BLaER1 treated with 17β-estradiol and CSF1 and Interleukin-3, amounts not matched to agents 10 nM and 100 nM (cell line): ENCODE results near the gene CTH.
"Not testable (repeated sequence)": the region's sequence is repeated elsewhere in the genome, so short reads cannot be mapped to it uniquely, and the experiment has no call there.

Source experiments
- H3K27ac ChIP-seq, 11 experiments: shearing (Covaris generic); formaldehyde crosslinking; 2 replicates each; pipeline ENCODE4 v1.8.1; 2022
- H3K27me3 ChIP-seq, 11 experiments: shearing (Covaris generic); formaldehyde crosslinking; 2 replicates each; pipeline ENCODE4 v1.8.1; 2022
- H3K36me3 ChIP-seq, 11 experiments: shearing (Covaris generic); formaldehyde crosslinking; 2 replicates each; pipeline ENCODE4 v1.8.1; 2022
- H3K4me1 ChIP-seq, 10 experiments: shearing (Covaris generic); formaldehyde crosslinking; 2 replicates each; pipeline ENCODE4 v1.8.1; 2022
- H3K4me2 ChIP-seq, 11 experiments: shearing (Covaris generic); formaldehyde crosslinking; 2 replicates each; pipeline ENCODE4 v1.8.1; 2022
- H3K4me3 ChIP-seq, 10 experiments: shearing (Covaris generic); formaldehyde crosslinking; 2 replicates each; pipeline ENCODE4 v1.8.1; 2022
- H3K9ac ChIP-seq, 11 experiments: shearing (Covaris generic); formaldehyde crosslinking; 2 replicates each; pipeline ENCODE4 v1.8.1; 2022
- H3K9me3 ChIP-seq, 11 experiments: shearing (Covaris generic); formaldehyde crosslinking; replicated peaks in 1 of 11; 2 replicates each; pipeline ENCODE4 v1.8.1; 2022
- H4K20me1 ChIP-seq, 11 experiments: shearing (Covaris generic); formaldehyde crosslinking; 2 replicates each; pipeline ENCODE4 v1.8.1; 2022
- Cebpa-rat ChIP-seq, 11 experiments: shearing (Covaris generic); IDR thresholded peaks; 2 replicates each; pipeline ENCODE4 v1.8.1; 2022

CTH gene

GRCh38 chr1:70410604-70411359 is at the start of gene CTH:
TSS of gene CTH (plus strand) at chr1:70411268. CDS start at chr1:70411416, 148 bp downstream.
- H3K4me1 ChIP-seq = peaks cover 5 to 24% (median 15%) of the 10 kb centered on the region in 10 experiments
- TF ChIP-seq Cebpa-rat (IDR thresholded peaks at IDR 0.05) = peak in 2 of 11 experiments; percentile 18 to 54; a peak in 1 of 22 replicates
- H3K9me3 ChIP-seq = no peaks in the 10 kb centered on the region
- H3K27ac ChIP-seq = peak within 1 kb of the TSS; percentile 47 to 86 (median 70); a peak in 21 of 22 replicates
- H3K36me3 ChIP-seq = no peaks in the 10 kb centered on the region
- H4K20me1 ChIP-seq = no peaks in the 10 kb centered on the region
- H3K4me3 ChIP-seq = peak within 1 kb of the TSS; percentile 63 to 78 (median 74)
- no peaks in the 10 kb centered on the region; a peak in 1 of 22 replicates for H3K27me3 ChIP-seq
- peak within 1 kb of the TSS; percentile 70 to 85 (median 78) for H3K9ac ChIP-seq
- peak within 1 kb of the TSS; percentile 86 to 98 (median 93) for H3K4me2 ChIP-seq

GRCh38 chr1:70361727-70362398 is 49.2 kb upstream of the CTH start:
- H3K4me1 ChIP-seq = no peaks in the 10 kb centered on the region

GRCh38 chr1:70364439-70364838 is 46.6 kb upstream of the CTH start:
- H3K36me3 ChIP-seq = peaks cover 0 to 7% (median 0%) of the 10 kb centered on the region in 11 experiments; a peak in 1 of 22 replicates
- TF ChIP-seq Cebpa-rat (IDR thresholded peaks at IDR 0.05) = no peak
- H4K20me1 ChIP-seq = no peaks in the 10 kb centered on the region
- no peak overlapping the region for H3K27ac ChIP-seq
- H3K9me3 ChIP-seq = no peaks in the 10 kb centered on the region
- H3K4me3 ChIP-seq = no peak overlapping the region
- no peaks in the 10 kb centered on the region for H3K27me3 ChIP-seq
- H3K4me2 ChIP-seq = no peak overlapping the region
- H3K9ac ChIP-seq = no peak overlapping the region
- H3K4me1 ChIP-seq = peaks cover 0 to 7% (median 0%) of the 10 kb centered on the region in 10 experiments; a peak in 1 of 20 replicates

More at GRCh38 chr1:70361727-70362398, 49.2 kb upstream of the CTH start:
- Histone ChIP-seq H3K9ac (no peak overlapping the region), H3K4me3 (no peak overlapping the region), H3K27ac (no peak overlapping the region), H3K4me2 (no peak overlapping the region), H3K9me3 (no peaks in the 10 kb centered on the region), H4K20me1 (no peaks in the 10 kb centered on the region), H3K27me3 (no peaks in the 10 kb centered on the region), H3K36me3 (0 out of 22 replicates have a peak, but pooled peaks cover 0 to 4% (median 0%) of the 10 kb centered on the region in 11 experiments)
- no peak for TF ChIP-seq Cebpa-rat (IDR thresholded peaks at IDR 0.05)

DNA sequence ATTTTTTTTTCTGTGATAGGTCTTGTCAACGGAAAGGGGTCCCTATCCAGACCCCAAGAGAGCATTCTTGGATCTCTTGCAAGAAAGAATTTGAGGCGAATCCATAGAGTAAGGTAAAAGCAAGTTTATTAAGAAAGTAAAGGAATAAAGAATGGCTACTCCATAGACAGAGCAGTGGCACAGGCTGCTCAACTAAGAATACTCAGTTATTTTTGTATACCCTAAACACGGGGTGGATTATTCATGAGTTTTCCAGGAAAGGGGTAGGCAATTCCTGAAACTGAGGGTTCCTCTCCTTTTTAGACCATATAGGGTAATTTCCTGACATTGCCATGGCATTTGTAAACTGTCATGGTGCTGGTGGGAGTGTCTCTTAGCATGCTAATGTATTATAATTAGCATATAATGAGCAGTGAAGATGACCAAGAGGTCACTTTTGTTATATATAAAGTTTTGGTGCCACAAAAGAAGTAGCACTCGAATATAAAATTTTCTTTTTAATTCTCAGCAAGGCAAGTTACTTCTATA is 44.6 kb upstream of the CTH start:
- not testable (repeated sequence) for H3K4me2 ChIP-seq, H3K36me3 ChIP-seq, H3K9ac ChIP-seq, H3K27ac ChIP-seq, H3K4me1 ChIP-seq, H3K4me3 ChIP-seq, H3K9me3 ChIP-seq, H3K27me3 ChIP-seq, H4K20me1 ChIP-seq

GRCh38 chr1:70366997-70367396 is 44.1 kb upstream of the CTH start:
- H3K27me3 ChIP-seq, H3K4me2 ChIP-seq, H3K9ac ChIP-seq, H3K4me1 ChIP-seq, H3K36me3 ChIP-seq, H3K9me3 ChIP-seq, H4K20me1 ChIP-seq, H3K4me3 ChIP-seq, H3K27ac ChIP-seq: not testable (repeated sequence)

DNA sequence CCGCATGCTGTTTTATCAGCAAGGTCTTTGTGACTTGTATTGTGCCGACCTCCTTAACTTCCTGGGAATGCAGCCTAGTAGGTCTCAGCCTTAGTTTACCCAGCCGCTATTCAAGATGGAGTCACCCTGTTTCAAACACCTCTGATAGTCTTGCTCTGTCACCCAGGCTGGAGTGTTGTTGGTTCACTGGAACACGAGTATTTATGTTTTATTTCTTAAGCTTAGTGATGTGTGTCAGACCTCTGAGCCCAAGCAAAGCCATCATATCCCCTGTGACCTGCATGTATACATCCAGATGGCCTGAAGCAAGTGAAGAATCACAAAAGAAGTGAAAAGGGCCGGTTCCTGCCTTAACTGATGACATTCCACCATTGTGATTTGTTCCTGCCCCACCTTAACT is 43.7 kb upstream of the CTH start:
- H3K27ac ChIP-seq, H3K36me3 ChIP-seq, H3K4me2 ChIP-seq, H3K27me3 ChIP-seq, H3K9me3 ChIP-seq, H4K20me1 ChIP-seq, H3K4me1 ChIP-seq, H3K9ac ChIP-seq, H3K4me3 ChIP-seq: not testable (repeated sequence)

GRCh38 chr1:70371586-70371985 is 39.5 kb upstream of the CTH start:
- H4K20me1 ChIP-seq, H3K36me3 ChIP-seq, H3K27me3 ChIP-seq, H3K9me3 ChIP-seq, H3K4me3 ChIP-seq, H3K4me2 ChIP-seq, H3K27ac ChIP-seq, H3K9ac ChIP-seq: not testable (repeated sequence)
- peaks cover 0 to 11% (median 7%) of the 10 kb centered on the region in 10 experiments; a peak in 17 of 20 replicates for H3K4me1 ChIP-seq

DNA sequence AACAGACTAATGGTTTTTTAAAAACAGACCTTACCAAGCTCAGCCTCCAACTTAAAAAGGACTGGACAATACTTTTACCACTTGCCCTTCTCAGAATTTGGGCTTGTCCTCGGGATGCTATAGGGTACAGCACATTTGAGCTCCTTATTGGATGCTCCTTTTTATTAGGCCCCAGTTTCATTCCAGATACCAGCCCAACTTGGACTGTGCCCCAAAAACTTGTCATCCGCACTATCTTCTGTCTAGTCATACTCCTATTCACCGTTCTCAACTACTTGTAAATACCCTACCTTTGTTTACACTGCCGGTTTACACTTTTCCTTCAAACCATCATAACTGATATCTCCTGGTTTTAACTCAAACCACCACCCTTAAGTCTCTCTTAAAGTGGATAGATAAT is 38.6 kb upstream of the CTH start:
- peaks cover 0 to 7% (median 0%) of the 10 kb centered on the region in 11 experiments; a peak in 1 of 22 replicates for H3K36me3 ChIP-seq
- TF ChIP-seq Cebpa-rat (IDR thresholded peaks at IDR 0.05) = no peak
- peaks cover 0 to 14% (median 10%) of the 10 kb centered on the region in 10 experiments; a peak in 17 of 20 replicates for H3K4me1 ChIP-seq
- no peaks in the 10 kb centered on the region for H3K27me3 ChIP-seq
- H3K9me3 ChIP-seq = no peaks in the 10 kb centered on the region
- no peaks in the 10 kb centered on the region for H4K20me1 ChIP-seq
- H3K4me3 ChIP-seq = no peak overlapping the region
- no peak overlapping the region for H3K27ac ChIP-seq
- no peak overlapping the region for H3K9ac ChIP-seq
- H3K4me2 ChIP-seq = no peak overlapping the region

DNA sequence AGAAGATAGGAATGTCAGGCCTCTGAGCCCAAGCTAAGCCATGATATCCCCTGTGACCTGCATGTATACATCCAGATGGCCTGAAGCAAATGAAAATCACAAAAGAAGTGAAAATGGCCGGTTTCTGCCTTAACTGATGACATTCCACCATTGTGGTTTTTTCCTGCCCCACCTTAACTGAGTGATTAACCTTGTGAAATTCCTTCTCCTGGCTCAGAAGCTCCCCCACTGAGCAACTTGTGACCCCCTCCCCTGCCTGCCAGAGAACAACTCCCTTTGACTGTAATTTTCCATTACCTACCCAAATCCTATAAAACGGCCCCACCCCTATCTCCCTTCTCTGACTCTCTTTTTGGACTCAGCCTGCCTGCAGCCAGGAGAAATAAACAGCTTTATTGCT is 37.5 kb upstream of the CTH start:
- not testable (repeated sequence) for H4K20me1 ChIP-seq, H3K27me3 ChIP-seq, H3K9ac ChIP-seq, H3K4me2 ChIP-seq, H3K4me3 ChIP-seq, H3K9me3 ChIP-seq, H3K36me3 ChIP-seq, H3K27ac ChIP-seq
- H3K4me1 ChIP-seq = peaks cover 0 to 14% (median 10%) of the 10 kb centered on the region in 10 experiments; a peak in 17 of 20 replicates
